Cortex of kidney (tissue), 1 donor: ENCODE results near the gene RELN.

Experiments
- DNase-seq: peaks from one replicate; lab custom pipeline; 2025; lab: John Stamatoyannopoulos, UW

Gene RELN

DNA sequence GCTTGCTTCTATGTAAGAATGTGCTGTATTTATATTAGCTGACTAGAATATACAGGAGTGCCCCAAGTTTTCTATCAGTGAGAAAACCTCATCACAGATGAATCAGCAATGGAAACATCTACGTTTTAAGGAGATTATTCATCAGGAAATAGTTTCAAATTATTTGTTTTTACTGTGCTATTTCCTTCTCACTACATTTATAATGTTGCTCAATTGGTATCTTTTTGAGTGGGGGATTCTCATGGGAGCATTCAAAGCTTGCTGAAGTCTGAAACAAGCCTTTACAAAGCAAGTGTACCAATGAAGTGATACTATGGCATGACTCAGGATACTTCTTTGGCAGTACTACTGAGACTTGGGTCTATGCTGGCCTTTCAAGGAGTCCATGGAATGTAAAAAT is 352.4 kb downstream of the RELN start:
- DNase-seq, result no peak

DNA sequence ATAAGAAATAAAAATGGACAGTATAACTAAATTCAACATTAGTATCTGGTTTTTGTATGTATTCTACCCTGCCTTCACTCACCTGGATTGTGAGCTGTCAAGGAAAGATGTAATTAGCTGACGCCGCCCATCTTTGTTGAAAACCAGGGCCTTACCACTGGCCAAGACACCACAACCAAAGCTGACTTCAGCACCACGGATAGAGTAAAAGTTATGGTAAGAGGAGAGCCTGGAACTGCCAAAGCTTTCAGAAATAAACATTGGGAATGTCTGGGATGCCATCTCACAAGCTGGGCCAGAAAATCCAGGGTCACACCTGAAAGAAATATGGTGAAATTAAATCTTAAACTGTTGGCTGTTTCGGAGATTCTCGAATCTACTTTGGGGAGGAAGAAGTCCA is 353.3 kb downstream of the RELN start:
- DNase-seq, result no peak

DNA sequence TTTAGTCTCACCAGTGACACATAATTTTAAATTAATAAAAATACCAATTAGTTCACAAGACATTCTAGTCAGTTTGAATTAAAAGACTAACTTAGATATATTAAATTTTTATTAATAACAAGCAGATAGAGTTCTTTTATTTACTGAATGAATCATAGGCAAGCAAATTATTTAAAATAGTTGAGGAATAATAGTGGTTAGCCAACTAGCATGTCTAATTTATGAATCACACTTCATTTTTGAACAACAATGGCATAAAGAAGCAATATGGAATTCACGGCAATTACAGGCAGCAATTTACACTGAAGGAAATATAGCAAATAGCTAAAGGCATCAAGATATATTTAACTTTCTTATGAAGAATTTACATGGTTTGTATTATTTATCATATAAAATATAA is 356.5 kb downstream of the RELN start:
- DNase-seq, result no peak

DNA sequence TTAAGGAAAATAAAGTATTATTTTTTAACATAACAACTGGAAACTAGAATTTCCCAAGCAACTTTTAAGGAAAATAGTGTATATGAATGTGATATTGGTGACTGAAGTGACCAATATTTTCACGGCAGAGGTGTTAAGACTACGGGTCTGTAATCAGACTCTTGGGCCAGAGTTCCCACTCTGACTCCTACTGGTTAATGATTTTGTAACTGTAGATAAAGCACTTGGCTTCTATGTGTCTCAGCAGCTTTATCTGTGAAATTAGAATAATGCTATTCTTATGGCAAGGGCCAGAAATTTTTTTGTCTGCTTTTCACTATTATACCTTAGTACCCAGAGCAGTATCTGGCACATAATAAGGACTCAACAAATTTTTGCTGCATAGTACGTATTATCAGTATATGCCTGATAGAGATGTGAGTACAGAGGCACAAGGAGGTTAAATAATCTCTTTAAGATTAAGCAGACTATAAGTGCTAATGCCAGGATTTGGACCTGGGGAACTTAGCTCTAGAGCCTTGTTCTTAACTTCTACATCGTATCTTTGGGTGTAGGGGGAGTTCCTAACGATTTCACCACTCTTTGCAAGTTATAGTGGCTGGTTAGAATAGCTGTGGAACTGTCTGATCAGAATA is 357.3 kb downstream of the RELN start:
- DNase-seq, result no peak

DNA sequence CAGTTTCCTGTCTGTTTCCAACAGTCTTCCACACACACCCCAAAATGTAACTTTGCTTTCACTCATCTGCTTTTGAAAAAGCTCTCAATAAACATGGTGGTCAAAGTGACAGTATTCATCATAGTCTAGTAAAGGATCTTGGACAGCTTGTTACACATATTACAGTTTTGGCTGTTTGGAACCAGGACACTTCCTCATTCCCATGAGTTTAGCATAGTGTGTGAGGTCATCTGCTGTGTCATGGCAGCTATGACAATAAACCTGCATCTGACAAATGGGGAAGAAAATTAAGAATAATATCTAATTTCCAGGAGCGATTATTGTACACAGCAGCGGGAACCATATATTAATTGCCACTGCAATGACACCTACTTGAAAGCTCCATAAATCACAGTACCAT is 359.1 kb downstream of the RELN start:
- no peak for DNase-seq

DNA sequence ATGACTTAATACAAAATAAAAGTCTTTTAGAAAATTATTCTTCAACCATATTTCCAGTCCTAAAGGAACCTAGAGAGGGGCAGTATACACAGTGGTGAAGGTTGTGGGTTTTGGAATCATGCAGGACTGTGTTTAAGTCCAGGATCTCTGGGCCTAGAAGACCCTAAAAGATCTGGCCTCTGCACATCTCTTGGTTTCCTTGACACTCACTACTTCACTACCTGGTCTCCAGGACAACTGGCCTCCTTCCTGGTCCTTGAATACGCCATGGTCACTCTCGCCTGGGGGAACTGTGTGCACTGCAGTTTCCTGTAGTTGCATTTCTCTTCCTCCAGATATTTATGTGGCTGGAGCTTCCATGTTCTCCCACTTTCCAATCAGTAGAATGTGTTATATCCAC is 360.7 kb downstream of the RELN start:
- no peak for DNase-seq

DNA sequence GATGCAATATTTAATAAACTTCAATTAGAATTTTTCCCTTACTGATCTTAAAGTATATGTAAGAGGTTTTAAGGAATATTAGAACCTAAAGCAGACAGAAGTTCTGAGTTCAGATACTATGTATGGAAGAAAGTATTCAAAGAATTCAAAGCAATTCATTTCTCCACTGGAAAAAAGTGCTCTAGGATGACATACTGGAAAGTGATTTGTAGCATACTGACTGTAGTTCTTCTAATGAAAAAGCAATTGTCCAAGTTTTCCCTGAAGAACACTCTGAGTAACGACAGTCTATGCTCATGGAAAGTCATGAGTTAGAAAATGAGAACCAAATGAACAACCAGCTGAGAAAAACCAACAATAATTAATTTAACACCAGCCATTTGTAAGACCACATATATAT is 362.7 kb downstream of the RELN start:
- no peak for DNase-seq

DNA sequence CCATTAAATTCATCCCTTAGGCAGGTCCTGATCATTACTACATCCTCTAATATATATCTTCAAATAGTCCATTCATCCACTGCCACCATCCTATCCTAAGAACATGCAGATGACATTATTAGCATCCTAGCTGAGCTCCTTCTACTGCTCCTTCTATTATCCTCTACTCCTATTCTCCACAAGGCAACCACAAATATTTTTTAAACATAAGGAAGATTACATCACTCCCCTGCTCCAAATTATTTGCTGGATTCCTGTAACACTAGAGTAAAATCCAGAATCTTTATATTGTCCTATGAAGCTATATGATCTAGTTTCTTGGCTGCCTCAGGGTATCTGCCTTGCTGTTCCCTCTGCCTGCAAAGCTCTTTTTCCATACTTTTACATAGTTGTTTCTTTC is 367.2 kb downstream of the RELN start:
- no peak for DNase-seq

DNA sequence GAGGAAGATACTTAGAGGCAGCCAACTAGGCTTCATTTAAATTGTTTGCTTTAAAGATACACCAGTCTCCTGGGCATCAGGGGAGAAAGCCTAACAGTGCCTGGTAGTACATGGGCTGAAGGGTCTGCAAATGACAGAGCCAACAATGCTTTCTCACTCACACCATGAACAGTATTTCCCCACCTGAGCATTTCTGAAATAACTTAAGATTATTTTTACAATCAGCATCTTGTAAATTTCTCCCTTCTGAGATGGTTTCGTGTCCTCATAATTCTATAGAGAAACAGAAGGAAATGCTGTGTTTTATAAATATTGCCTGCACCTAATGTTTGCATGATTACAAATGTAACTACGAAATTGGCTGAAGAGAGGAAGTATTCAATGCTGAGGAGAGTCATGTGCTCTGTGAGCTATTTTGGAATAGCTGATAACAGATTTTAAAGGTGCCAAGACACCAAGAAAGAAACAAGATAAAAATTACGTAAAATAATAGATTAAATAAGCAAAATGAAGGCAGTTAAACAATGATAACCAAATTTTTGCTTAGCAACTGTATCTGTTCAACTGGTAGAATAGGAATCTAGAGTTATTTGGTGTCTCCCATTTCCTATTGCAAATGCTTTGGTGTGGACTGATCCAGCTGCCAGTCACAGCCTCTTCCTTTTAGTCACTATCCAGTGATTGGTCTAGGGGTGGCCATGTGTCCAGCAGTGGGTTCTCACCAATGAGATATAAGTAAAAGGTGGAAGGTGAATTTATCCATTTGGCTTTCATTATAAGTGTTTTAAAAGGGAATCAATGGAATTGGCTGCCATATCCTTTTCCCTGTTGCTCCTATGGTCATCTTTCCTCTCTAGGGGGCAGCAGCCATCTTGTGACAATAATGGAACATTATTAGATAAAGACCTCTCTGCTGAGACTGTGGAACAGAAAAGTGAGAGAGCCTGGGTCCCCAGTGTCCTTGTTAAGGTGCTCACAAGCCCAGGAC is 375.5 kb downstream of the RELN start:
- no peak for DNase-seq

DNA sequence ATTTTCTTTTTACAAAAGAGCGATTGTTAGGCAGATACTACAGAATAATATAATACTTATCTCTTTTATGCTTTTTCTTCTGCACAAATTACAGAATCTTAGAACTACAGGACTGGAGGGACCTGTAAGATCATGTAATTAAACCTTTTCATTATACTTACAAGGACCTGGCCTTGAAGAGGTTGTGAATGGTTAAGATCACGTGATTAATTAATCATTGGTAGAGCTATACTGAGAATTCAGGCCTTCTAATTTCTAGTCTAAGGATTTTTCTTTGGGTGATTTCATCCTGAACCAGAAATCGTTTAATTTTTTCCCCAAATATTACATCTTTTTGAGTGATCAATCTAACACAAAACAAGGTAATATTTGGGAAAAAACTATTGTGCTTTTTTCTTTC is 379.7 kb downstream of the RELN start:
- no peak for DNase-seq

DNA sequence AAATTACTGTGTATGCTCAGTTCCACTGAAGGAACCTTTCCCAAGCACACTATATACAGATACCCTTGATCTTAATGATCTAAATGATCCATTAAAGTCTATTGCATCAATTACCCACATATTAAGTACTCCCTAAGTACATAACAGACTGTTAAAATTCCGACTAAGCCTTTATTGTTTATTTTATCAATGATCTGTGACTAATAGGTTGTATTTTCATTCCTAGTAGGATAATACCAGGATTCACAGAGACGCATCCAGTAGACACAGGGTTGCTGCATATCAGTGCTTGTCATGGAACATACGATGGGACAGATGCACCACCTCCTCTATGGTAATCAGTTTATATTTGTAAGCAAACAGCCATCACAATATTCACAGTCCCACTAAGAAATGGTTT is 383.8 kb downstream of the RELN start:
- DNase-seq, result no peak

DNA sequence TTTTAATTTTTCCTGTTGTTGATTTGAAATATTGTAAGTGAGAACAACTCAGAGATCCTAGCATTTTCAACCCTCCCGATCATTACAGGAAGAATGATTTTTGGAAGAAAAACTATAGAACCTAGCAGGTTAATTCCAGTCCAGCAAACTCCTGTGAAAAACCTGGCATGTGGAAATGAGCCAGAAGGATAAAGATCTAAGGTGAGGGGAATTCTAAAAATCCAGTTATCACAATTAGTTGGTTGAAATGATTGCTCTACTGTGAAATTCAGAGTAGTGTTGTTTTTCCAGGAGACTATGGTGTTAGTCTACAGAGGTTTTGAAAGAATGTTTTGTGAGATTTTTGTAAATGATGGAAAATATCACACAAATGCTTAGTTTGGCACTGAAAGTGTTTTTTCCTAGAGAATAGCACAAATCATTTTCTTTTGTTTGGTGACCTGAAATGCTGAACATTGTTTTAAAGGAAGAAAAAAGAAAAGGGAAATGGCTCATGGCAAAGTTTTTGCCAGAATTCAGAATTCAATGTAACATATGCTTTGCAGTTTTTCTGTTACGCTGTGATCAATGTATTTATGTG is 391.0 kb downstream of the RELN start:
- DNase-seq, result no peak

DNA sequence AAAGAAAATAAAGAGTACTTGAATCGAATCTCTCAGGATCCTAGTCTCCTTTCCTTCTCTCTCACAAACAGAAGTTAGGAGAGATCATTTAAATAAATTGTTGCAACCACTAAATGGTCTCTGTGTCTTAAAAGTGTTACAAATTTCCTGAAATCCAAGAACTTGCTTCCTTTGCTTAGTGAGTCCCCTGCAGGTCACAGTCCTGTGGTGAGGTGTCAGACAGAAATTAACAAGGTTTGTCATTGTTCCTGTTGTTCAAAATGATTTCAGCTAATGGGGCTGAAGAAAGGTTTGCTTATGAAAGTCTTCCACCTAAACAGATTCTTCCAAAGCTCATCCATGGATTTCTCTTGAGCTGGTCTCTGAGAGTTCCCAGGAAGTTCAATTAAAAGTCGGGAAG is 391.9 kb downstream of the RELN start:
- DNase-seq, result no peak

DNA sequence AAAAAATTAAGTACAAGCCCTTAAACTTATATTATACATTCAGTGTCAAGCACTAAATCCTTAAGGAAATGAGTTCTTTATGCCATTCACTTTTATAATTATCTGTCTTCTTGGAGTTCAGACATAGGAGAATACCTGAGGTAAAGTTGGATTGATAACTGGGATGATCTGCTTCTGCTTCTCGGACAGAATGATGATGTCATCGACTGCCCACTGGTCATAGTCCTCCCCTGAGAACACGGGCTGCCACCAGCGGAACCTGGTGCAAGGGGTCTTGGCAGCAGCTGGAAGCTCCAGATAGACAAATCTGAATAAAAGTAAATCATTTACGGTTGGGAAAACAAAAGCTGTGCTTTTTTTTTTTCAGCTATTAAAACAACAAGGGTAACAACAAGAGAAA is 395.3 kb downstream of the RELN start:
- no peak for DNase-seq

DNA sequence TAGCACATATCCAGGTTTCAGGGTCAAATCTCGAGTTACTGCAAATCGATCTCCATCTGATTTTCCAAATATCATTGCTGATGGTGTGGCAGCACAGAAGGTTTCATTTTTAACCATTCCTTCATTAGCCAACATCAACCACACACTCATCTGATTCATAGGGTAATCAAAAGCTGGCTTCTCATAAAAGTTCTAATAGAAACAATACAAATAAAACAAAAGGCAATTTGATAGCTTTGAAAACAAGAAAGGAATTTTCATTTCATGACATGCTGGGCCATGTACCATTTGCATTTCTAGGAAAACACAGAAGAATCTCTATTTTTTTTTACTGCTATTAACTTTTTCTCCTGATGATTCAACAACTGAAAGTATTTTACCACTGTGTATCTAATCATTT is 395.8 kb downstream of the RELN start:
- DNase-seq, result no peak

DNA sequence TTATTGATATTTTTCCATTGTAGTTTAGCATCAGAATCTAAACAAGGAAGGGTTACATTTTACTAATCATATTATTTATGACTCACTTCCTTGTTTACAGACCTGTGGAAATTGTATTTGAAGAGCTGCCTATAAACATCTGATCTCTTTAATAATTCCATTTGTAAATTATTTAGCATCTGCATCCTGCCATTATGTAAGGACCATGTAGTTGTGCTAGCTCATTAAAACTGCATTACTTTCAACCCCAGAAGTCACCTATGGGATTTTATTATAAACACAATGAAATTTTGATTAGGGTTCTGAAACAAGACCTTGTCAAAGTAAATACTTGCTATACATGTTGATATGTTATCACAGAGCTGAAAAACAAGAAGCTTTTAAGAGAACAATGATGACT is 396.6 kb downstream of the RELN start:
- no peak for DNase-seq

DNA sequence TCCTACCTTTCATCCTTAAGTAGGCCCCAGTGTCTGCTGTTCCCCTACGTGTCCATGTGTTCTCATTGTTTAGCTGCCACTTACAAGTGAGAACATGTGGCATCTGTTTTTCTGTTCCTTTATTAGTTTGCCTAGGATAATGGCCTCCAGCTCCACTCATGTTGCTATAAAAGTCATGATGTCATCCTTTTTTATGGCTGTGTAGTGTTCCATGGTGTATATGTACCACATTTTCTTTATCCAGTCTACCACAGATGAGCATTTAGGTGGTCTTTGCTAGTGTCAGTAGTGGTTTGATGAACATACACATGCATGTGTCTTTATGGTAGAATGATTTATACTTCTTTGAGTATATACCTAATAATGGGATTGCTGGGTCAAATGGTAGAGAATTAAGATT is 397.3 kb downstream of the RELN start:
- DNase-seq, result no peak

DNA sequence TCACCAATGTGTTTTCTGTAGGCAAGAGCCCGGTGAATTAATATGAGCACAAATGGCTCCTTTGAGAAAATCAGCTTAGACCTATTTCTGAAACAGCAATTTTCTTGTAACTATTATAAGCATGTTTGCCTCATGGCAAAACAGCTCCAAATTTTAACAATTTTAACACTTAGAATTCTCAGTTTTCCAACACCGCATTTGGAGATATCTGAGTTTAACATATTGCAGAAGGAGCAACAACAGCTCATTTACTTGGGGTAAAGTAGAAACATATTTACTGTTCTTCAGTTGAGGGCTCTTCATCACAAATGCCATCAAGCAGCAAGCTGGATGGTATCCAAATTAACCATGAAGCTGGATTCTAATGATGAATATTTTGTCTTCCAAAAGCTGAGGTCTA is 409.4 kb downstream of the RELN start:
- DNase-seq, result no peak

DNA sequence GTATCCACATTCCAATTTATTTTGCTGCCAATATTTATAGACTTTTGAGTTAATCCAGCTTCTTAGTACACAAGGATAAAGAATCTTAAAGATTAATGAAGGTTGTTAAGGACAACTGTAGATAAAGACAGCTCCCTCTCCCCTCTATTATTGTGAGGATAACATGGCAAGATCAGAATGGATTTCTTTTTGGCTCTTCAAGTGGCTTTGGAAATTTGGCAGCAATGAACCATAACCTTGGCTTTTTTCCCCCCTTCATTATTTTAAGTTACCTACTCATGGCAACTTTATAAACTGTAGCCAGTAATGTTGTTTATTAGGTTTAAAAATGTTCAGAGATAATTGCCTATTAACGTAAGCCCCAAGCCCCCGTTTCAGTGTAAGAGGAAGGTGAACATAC is 412.4 kb downstream of the RELN start:
- DNase-seq, result no peak

DNA sequence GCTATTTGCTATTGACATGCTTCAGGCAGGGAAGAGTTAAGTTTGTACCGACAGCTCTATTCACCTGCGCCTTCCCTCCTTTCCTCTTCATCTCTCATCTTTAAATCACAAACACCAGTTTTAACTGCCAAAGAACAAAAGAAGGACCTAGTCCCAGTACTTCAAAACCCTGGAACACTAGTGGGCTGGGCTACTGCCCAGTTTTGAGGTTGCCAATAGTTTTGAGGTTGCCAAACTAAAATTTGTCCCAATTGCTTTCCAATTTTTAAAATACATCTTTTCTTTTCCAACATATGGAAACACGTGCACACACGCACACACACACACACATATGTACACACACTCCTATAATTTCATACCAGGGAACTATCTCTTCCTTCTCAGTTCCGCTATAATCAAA is 412.8 kb downstream of the RELN start:
- DNase-seq, result no peak

DNA sequence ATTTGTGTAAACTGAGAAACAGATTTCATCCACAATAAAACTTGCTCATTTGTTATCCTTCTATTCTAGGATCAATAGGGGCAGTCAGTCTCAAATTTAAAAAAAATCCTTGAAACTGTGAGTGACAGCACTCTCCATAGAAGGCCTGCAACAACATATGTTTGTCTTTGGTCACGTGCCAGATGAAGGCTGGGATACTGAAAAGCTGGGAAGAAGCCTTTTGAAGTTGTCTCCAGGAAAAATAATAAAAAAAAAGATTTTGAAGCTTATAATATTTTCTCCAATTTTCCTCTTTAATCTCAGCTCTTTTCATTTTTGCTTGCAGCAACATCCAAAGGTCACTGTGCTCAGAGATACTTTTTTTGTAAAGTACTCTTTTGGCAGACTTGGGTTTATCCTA is 414.9 kb downstream of the RELN start:
- DNase-seq, result no peak

DNA sequence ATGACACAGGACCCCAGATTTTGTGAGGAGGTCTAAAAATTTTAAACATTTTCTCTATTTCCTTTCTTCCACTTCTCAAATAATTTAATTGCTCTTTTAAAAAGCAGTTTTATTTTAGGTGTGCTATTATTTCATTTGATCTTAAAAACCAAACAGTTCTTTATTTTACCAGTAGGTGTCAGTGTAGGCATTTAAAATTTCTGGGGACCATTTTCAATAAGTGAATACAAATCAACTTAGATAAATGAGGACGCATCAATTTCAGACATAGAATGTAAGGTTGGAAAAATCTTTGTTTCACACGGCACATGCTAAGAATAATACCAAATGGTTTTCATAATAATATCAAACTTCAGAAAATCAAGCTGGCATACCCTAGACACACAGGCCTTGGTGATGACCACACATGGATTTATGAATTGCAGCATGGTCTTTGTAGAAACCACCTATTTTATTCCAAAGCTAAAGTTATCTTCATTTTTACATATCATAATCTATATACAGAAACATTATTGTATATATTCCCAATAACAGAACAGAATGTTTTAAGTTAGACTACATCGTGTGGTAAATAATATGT is 415.9 kb downstream of the RELN start:
- DNase-seq, result no peak

DNA sequence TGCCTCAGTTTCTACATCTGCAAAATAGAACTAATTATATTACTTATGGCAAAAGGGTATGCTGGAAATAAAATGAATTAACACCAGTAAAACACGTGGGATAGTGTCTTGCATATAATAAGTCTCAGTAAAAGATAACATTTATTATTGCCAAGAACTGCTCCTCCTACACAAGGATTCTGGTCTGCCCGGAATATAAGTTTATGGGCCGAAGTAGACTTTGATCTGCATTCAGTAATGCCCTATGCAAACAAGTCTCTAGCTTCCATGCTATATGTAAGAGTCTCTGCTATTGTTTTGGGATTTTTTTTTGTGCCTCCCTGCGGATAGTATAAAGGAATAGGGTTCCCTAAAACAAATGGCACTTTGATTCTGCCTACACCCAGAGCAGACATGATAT is 417.9 kb downstream of the RELN start:
- no peak for DNase-seq
